ENCODE data around the gene DTX3.

GRCh38 chr12:57624441-57625220, 20.0 kb downstream of the DTX3 start:
- TF ChIP-seq CTCF (IDR thresholded peaks at IDR 0.05) = no peak
- TF ChIP-seq POLR2A (IDR thresholded peaks at IDR 0.05) = no peak

Data from body of pancreas (tissue), 4 donors.